Peyer's patch (tissue), 4 donors: Measurements from ENCODE around the gene PRSS57. TPM values are rescaled to one million over a fixed set of nuclear protein-coding genes. Genes with fewer than 3 reads are reported as not detected.
A peak's percentile ranks its signal among the peaks of the same experiment; 100 is the strongest.

Experiments used
- DNase-seq, 3 donors: peaks; one replicate each; pipeline ENCODE4 v3.0.0-alpha.2; 2017 to 2019
- H3K27ac ChIP-seq, 4 donors: fragments of 200-600 bp; sonication (generic); one replicate each; pipeline ENCODE4 v1.5.1; 2016 to 2019
- H3K27me3 ChIP-seq, 2 donors: fragments of 200-600 bp; sonication (generic); one replicate each; pipeline ENCODE4 v1.5.1; 2019
- H3K36me3 ChIP-seq, 3 donors: fragments of 200-600 bp; sonication (generic); one replicate each; pipeline ENCODE4 v1.5.1; 2016 to 2019
- H3K4me1 ChIP-seq, 4 donors: fragments of 200-600 bp; sonication (generic); one replicate each; pipeline ENCODE4 v1.5.1; 2016 to 2019
- H3K4me3 ChIP-seq, 4 donors: fragments of 200-600 bp; sonication (generic); 1 replicate in 3 of 4; 2 replicates in 1 of 4; pipeline ENCODE4 v1.5.1; 2016 to 2019; ENCODE audit warnings: mild to moderate bottlenecking in 1 of 4
- H3K9me3 ChIP-seq, 4 donors: fragments of 200-600 bp; sonication (generic); one replicate each; pipeline ENCODE4 v1.5.1; 2016 to 2019; ENCODE audit warnings: mild to moderate bottlenecking in 1 of 4
- POLR2A ChIP-seq, 2 donors: fragments of 450-650 bp; IDR thresholded peaks; one replicate each; pipeline ENCODE4 v1.5.1; 2017; ENCODE audit warnings: antibody characterized with exemption in 2 of 2, mild to moderate bottlenecking in 2 of 2, moderate library complexity in 2 of 2
- total RNA-seq, 4 donors: library from RNA; depleted of rRNA; stranded (reverse); fragments of >200 nt; gene quantifications; one replicate each; pipeline ENCODE4 v1.1.0, GENCODE V29; 2016
- TF ChIP-seq, protein P1 (sequence below), 6 experiments: fragments of 450-650 bp in 4 of 6; fragments of 200-600 bp in 2 of 6; sonication (generic) in 1 of 6; IDR thresholded peaks; one replicate each; pipeline ENCODE4 v1.5.1; 2017 to 2019; ENCODE audit warnings: antibody characterized with exemption in 6 of 6, mild to moderate bottlenecking in 3 of 6, moderate library complexity in 1 of 6

The PRSS57 gene
- total RNA-seq, 4 donors from 2014 or later = not detected

DNA sequence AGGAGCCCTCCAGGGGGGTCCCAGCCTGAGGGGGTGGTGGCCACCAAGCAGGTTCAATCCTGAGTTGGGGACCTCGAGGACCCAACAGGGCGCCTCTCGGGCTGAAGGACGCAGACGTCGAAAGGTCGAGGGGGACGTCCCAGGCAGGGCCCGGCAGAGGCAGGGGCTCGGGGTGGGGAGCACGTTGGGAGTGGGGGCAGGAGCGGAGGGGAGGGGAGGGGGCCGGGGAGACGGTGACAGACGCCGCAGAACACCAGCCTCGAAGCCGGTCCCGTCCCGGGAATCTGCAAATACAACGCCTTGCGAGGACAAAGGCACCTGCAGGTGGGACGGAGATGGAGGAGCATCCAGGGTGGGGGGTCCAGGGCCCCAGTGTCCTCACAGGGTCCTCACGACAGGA is 51.5 kb downstream of the PRSS57 start:
- peaks cover 0 to 38% (median 0%) of the 10 kb centered on the region in 3 donors for H3K36me3 ChIP-seq
- DNase-seq = no peak
- H3K27me3 ChIP-seq = no peaks in the 10 kb centered on the region
- no peak overlapping the region for H3K4me3 ChIP-seq
- H3K27ac ChIP-seq = no peak overlapping the region
- H3K4me1 ChIP-seq = peaks cover 0 to 17% (median 4%) of the 10 kb centered on the region in 4 donors
- no peak for TF ChIP-seq POLR2A (IDR thresholded peaks at IDR 0.05)
- TF ChIP-seq, protein P1, sequence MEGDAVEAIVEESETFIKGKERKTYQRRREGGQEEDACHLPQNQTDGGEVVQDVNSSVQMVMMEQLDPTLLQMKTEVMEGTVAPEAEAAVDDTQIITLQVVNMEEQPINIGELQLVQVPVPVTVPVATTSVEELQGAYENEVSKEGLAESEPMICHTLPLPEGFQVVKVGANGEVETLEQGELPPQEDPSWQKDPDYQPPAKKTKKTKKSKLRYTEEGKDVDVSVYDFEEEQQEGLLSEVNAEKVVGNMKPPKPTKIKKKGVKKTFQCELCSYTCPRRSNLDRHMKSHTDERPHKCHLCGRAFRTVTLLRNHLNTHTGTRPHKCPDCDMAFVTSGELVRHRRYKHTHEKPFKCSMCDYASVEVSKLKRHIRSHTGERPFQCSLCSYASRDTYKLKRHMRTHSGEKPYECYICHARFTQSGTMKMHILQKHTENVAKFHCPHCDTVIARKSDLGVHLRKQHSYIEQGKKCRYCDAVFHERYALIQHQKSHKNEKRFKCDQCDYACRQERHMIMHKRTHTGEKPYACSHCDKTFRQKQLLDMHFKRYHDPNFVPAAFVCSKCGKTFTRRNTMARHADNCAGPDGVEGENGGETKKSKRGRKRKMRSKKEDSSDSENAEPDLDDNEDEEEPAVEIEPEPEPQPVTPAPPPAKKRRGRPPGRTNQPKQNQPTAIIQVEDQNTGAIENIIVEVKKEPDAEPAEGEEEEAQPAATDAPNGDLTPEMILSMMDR (IDR thresholded peaks at IDR 0.05) = no peak
- H3K9me3 ChIP-seq = no peaks in the 10 kb centered on the region

DNA sequence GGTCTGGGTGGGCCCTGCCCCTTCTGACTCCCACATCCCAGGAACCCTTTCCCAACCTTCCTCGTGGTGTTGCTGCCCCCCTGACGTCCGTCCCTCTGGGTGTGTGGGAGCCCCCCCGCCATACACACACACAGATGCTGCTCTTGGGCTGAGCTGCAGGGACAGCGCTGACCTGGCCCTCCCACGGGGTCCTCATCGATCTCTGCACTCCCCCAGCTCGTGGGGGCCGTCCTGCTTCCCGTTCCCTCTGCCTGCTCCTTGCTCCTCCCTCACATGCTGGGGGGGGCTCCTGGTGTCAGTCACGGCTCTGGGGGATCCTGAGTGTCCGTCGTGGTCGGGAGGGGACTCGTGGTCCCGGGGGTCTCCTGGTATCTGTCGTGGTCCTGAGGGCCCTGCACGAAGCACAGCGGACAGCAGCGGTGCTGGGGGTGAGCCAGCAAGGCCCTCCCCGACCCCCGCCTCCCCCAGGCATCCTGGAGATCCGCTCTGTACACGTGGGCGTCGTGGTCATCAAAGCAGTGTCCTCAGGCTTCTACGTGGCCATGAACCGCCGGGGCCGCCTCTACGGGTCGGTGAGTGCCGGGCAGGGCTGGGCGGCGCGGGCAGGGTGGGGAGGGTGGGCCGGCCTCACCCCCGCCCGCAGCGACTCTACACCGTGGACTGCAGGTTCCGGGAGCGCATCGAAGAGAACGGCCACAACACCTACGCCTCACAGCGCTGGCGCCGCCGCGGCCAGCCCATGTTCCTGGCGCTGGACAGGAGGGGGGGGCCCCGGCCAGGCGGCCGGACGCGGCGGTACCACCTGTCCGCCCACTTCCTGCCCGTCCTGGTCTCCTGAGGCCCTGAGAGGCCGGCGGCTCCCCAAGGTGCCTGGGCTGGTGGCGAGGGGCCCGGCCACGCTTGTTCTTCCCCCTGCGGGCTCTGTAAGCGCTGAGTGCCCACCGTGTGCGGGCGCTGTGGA is 52.2 kb downstream of the PRSS57 start:
- no peak overlapping the region for H3K27ac ChIP-seq
- H3K36me3 ChIP-seq = peaks cover 0 to 31% (median 0%) of the 10 kb centered on the region in 3 donors
- peaks cover 0 to 21% (median 5%) of the 10 kb centered on the region in 4 donors for H3K4me1 ChIP-seq
- no peak for DNase-seq
- TF ChIP-seq POLR2A (IDR thresholded peaks at IDR 0.05) = no peak
- TF ChIP-seq, protein P1 (IDR thresholded peaks at IDR 0.05) = no peak
- H3K27me3 ChIP-seq = no peaks in the 10 kb centered on the region
- no peak overlapping the region for H3K4me3 ChIP-seq
- H3K9me3 ChIP-seq = no peaks in the 10 kb centered on the region

DNA sequence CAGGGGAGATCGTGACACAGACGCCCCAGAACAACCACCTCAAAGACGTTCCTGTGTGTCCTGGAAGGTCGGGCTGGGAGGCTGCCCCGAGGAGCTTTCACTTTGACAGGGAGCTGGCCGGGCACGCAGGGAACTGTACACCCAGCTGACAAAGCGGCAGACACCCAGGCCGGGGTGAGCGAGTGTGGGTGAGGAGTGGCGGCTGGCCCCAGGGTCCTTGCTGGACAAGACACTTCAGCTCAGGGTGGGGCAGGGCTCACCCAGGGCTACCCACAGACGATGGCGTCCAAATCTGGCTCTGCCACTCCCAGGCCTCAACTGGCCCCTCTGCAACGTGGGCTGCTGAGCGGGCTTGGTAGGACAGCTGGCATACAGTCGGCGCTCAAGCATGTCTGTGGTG is 53.5 kb downstream of the PRSS57 start:
- Histone ChIP-seq H3K4me1 (peaks cover 0 to 21% (median 5%) of the 10 kb centered on the region in 4 donors), H3K36me3 (peaks cover 0 to 17% (median 0%) of the 10 kb centered on the region in 3 donors), H3K4me3 (no peak overlapping the region), H3K27me3 (no peaks in the 10 kb centered on the region), H3K9me3 (no peaks in the 10 kb centered on the region), H3K27ac (no peak overlapping the region)
- no peak for DNase-seq
- no peak for TF ChIP-seq POLR2A (IDR thresholded peaks at IDR 0.05)
- TF ChIP-seq, protein P1 (IDR thresholded peaks at IDR 0.05) = no peak

DNA sequence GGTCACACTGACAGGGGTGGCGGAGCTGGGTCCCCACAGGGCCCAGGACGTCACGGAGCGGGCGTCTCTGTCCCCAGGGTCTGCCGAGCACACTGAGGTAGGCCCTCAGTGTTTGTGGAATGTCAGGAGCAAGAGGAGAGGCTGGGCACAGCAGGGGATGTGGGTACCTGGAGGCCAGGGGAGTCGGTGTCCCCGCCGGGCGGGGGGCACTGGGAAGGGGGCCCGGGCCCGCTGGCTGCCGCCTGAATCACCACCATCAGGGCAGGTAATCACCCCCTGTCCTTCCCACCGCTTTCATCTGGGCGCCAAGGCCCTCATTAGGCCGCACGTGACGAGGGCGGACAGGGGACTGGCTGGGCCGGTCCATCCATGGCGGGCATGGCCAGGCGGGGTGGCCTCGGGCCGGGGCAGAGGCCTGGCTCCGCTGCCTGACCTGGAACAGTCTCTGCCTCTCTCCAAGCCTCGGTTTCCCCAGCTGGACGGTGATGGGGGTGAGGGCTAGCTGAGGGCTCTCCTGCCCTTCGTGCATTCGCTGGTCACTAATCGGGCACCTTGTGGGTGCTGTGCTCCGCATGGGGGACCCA is 54.6 kb downstream of the PRSS57 start:
- H3K27me3 ChIP-seq = no peaks in the 10 kb centered on the region
- DNase-seq = no peak
- no peak for TF ChIP-seq POLR2A (IDR thresholded peaks at IDR 0.05)
- TF ChIP-seq, protein P1 (IDR thresholded peaks at IDR 0.05) = no peak
- H3K4me1 ChIP-seq = peaks cover 0 to 21% (median 5%) of the 10 kb centered on the region in 4 donors
- no peak overlapping the region for H3K27ac ChIP-seq
- peaks cover 0 to 7% (median 0%) of the 10 kb centered on the region in 3 donors for H3K36me3 ChIP-seq
- H3K4me3 ChIP-seq = no peak overlapping the region
- no peaks in the 10 kb centered on the region for H3K9me3 ChIP-seq

DNA sequence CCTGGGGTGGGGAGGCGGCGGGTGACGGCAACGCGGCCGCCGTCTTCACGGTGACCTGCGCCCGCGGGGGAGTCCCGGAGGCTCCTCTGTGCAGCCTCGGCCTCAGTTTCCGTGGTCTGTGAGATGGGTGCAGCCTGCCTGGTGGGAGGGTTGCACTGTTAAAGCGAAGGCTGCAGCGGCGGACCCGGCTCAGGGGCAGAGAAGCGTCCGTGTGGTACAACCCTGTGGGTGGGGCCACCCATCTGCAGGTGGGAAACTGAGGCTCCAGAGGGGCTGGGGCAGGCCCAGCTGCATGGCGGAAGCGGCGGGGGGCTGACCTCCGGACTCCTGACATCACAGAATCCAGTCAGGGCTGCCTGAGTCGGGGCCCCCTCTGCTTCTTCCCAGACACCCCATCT is 55.1 kb downstream of the PRSS57 start:
- Histone ChIP-seq H3K36me3 (peaks cover 0 to 6% (median 0%) of the 10 kb centered on the region in 3 donors), H3K9me3 (no peaks in the 10 kb centered on the region), H3K4me3 (peak overlapping the region; percentile 40 to 64 (median 56)), H3K27ac (peak overlapping the region in 1 of 4 donors; percentile 52), H3K27me3 (no peaks in the 10 kb centered on the region), H3K4me1 (peaks cover 0 to 21% (median 5%) of the 10 kb centered on the region in 4 donors)
- no peak for DNase-seq
- TF ChIP-seq POLR2A (IDR thresholded peaks at IDR 0.05) = no peak
